ENCODE results near the gene TNNC1. TPM values are rescaled to one million over a fixed set of nuclear protein-coding genes. Genes with fewer than 3 reads are reported as not detected.

TNNC1 gene
- total RNA-seq, 3 donors from 2014 or later, result 3.7 to 4.2 TPM; not detected in 1

GRCh38 chr3:52487788-52488691 is 34.2 kb upstream of the TNNC1 start:
- intact Hi-C loops (cut with DNase I; ENCODE audit: low total_unique reads), result no loop called here
- DNase-seq (ENCODE audit: low spot score in 2 of 2), result no peak
- H3K27me3 ChIP-seq, result no peaks in the 10 kb centered on the region
- H3K36me3 ChIP-seq, result peaks cover 15% of the 10 kb centered on the region
- H3K4me1 ChIP-seq, result peaks cover 5 to 10% of the 10 kb centered on the region in 2 donors
- peak overlapping the region in 1 of 2 donors; percentile 85 for H3K27ac ChIP-seq
- TF ChIP-seq POLR2AphosphoS5 (IDR thresholded peaks at IDR 0.05) (no peak), POLR2A (IDR thresholded peaks at IDR 0.05) (no peak)
- no peaks in the 10 kb centered on the region for H3K9me3 ChIP-seq
- H3K4me3 ChIP-seq, result no peak overlapping the region

- Histone ChIP-seq H3K4me1 (peaks cover 5 to 13% of the 10 kb centered on the region in 2 donors), H3K36me3 (peaks cover 15% of the 10 kb centered on the region), H3K27me3 (no peaks in the 10 kb centered on the region), H3K9me3 (no peaks in the 10 kb centered on the region), H3K27ac (peak overlapping the region in 1 of 2 donors; percentile 69), H3K4me3 (no peak overlapping the region)
- intact Hi-C loops (cut with DNase I; ENCODE audit: low total_unique reads), result no loop called here
- DNase-seq (ENCODE audit: low spot score in 2 of 2), result no peak
- no peak for TF ChIP-seq POLR2AphosphoS5 (IDR thresholded peaks at IDR 0.05)
- no peak for TF ChIP-seq POLR2A (IDR thresholded peaks at IDR 0.05)
- TF ChIP-seq CTCF (IDR thresholded peaks at IDR 0.05), result no peak
These were observed 33.4 kb upstream of the TNNC1 start for GRCh38 chr3:52487050-52487787.

- Histone ChIP-seq H3K4me3 (peak overlapping the region in 1 of 3 donors; percentile 15), H3K9me3 (no peaks in the 10 kb centered on the region), H3K36me3 (peaks cover 25% of the 10 kb centered on the region), H3K27me3 (no peaks in the 10 kb centered on the region), H3K27ac (peak overlapping the region; percentile 68 to 92), H3K4me1 (peaks cover 5 to 13% of the 10 kb centered on the region in 2 donors)
- intact Hi-C loops (cut with DNase I; ENCODE audit: low total_unique reads), result no loop called here
- no peak for DNase-seq (ENCODE audit: low spot score in 2 of 2)
- TF ChIP-seq POLR2A (IDR thresholded peaks at IDR 0.05) (no peak), POLR2AphosphoS5 (IDR thresholded peaks at IDR 0.05) (no peak), CTCF (IDR thresholded peaks at IDR 0.05) (no peak)
These were observed 31.0 kb upstream of the TNNC1 start for GRCh38 chr3:52484680-52485461.

GRCh38 chr3:52483577-52484381 is 29.9 kb upstream of the TNNC1 start:
- Histone ChIP-seq H3K27me3 (no peaks in the 10 kb centered on the region), H3K27ac (peak overlapping the region; percentile 68 to 92), H3K9me3 (no peaks in the 10 kb centered on the region), H3K36me3 (peaks cover 24% of the 10 kb centered on the region), H3K4me1 (peaks cover 5 to 13% of the 10 kb centered on the region in 2 donors), H3K4me3 (peak overlapping the region in 1 of 3 donors; percentile 15)
- peak in 1 of 2 donors; percentile 64 for DNase-seq (ENCODE audit: low spot score in 2 of 2)
- no peak for TF ChIP-seq CTCF (IDR thresholded peaks at IDR 0.05)
- no peak for TF ChIP-seq POLR2A (IDR thresholded peaks at IDR 0.05)
- peak; percentile 38 to 58 (median 42) for TF ChIP-seq POLR2AphosphoS5 (IDR thresholded peaks at IDR 0.05)
- intact Hi-C loops (cut with DNase I; ENCODE audit: low total_unique reads), result no loop called here

Measured in breast epithelium (tissue), 4 donors.